NB4 (cell line): Measurements from ENCODE around the gene SH3D19.

Source experiments
- MYC ChIP-seq: IDR thresholded peaks from 2 replicates; pipeline ENCODE4 v1.6.1; 2011; ENCODE audit warnings: low read depth, low read length
- POLR2A ChIP-seq: IDR thresholded peaks from 2 replicates; pipeline ENCODE4 v1.6.1; 2011; ENCODE audit warnings: mild to moderate bottlenecking; ENCODE audit not compliant: insufficient read length; ENCODE audit errors: extremely low read depth
- TF ChIP-seq, protein P1 (sequence below): IDR thresholded peaks from one replicate; pipeline ENCODE4 v1.5.1; 2012; ENCODE audit warnings: low read depth, low read length

DNA sequence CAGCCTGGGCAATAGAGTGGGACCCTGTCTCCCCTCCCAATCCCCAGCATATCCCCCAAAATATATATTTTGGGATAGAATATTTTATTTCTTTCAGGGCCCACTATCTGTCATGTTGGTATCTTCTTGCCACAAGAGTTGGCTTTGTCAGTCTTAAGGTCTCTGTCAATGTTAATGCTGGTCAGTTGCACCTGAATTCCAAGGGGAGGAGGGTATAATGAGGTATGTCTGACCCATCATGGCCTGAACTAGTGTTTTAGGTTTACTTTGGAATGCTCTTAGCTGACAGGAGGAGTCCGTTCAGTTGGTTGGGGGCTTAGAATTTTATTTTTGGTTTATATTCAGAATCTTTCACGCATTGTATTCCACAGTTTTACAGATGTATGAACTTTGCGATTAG lies 232.2 kb downstream of the SH3D19 start:
- TF ChIP-seq POLR2A (no peak), MYC (no peak)
- TF ChIP-seq, protein P1, sequence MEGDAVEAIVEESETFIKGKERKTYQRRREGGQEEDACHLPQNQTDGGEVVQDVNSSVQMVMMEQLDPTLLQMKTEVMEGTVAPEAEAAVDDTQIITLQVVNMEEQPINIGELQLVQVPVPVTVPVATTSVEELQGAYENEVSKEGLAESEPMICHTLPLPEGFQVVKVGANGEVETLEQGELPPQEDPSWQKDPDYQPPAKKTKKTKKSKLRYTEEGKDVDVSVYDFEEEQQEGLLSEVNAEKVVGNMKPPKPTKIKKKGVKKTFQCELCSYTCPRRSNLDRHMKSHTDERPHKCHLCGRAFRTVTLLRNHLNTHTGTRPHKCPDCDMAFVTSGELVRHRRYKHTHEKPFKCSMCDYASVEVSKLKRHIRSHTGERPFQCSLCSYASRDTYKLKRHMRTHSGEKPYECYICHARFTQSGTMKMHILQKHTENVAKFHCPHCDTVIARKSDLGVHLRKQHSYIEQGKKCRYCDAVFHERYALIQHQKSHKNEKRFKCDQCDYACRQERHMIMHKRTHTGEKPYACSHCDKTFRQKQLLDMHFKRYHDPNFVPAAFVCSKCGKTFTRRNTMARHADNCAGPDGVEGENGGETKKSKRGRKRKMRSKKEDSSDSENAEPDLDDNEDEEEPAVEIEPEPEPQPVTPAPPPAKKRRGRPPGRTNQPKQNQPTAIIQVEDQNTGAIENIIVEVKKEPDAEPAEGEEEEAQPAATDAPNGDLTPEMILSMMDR, result no peak
